ENCODE data around the gene HNF4A. TPM values are rescaled to one million over a fixed set of nuclear protein-coding genes. Genes with fewer than 3 reads are reported as not detected.

The HNF4A gene
- total and polyA plus RNA-seq, 2 of the 13 experiments (the other 11 are each of a cell fraction or from before 2014, with no cell fraction given): 80.9 to 169 TPM

GRCh38 chr20:44438782-44439181, 83.3 kb downstream of the HNF4A start (continued):
- peak; percentile 39; the same call in 1 of the 2 replicates for TF ChIP-seq ZBTB34 (CRISPR knock-in tag; IDR thresholded peaks at IDR 0.05)
- 0 out of 2 replicates have a peak, but pooled peaks have one; percentile 19 for TF ChIP-seq SP4 (CRISPR knock-in tag; IDR thresholded peaks at IDR 0.05)
- 0 out of 2 replicates have a peak, but pooled peaks have one; percentile 23 for TF ChIP-seq ZFX (CRISPR knock-in tag; IDR thresholded peaks at IDR 0.05; ENCODE audit: low read depth)
- TF ChIP-seq ZMYM2 (CRISPR knock-in tag; IDR thresholded peaks at IDR 0.05): 0 out of 2 replicates have a peak, but pooled peaks have one; percentile 44

- ChIA-PET POLR2A (interaction anchor here (1.0 to 1.4 kb wide), 3 partner anchors 20 to 46 kb away, joined by 3 to 4 read pairs (median 3); no protein-coding TSS in a partner anchor), CTCF (ENCODE audit: low intra/inter-chr PET ratio, low total read pairs) (no interaction called here)
- no TSS peak for BruUV-seq (replicated peaks)
- Histone ChIP-seq H2AFZ (ENCODE audit: low read length) (no peak overlapping the region), H3K79me2 (ENCODE audit: insufficient read depth, low read length) (no peaks in the 10 kb centered on the region), H3K9ac (ENCODE audit: insufficient read depth, low read depth, low read length) (no peak overlapping the region), H3K27ac (ENCODE audit: extremely low read length, insufficient read depth, low read length) (no peak overlapping the region), H3K4me1 (ENCODE audit: insufficient read depth, low read length) (peaks cover 74% of the 10 kb centered on the region), H3K4me3 (replicated peaks in 1 of 3; ENCODE audit: insufficient read depth in 1 of 3, low read depth in 2 of 3, low read length in 3 of 3) (no peak overlapping the region), H3K27me3 (ENCODE audit: control insufficient read depth in 1 of 2, insufficient read depth in 2 of 2, low read length in 2 of 2) (no peaks in the 10 kb centered on the region), H3K4me2 (ENCODE audit: low read depth, low read length) (no peak overlapping the region), H3K9me3 (ENCODE audit: low read length) (no peaks in the 10 kb centered on the region), H4K20me1 (ENCODE audit: insufficient read depth, low read length) (no peaks in the 10 kb centered on the region), H3K36me3 (replicated peaks in 1 of 2; ENCODE audit: control insufficient read depth in 1 of 2, insufficient read depth in 2 of 2, low read length in 2 of 2) (no peaks in the 10 kb centered on the region)
- WGBS (ENCODE audit: low lambda C conversion rate): 55% methylated on average over 2 of the region's 2 CpGs
- in situ Hi-C loops (cut with HindIII; ENCODE audit: extremely low pct_ligation_motif_present, low pct_unique_long_range_greater_than_20kb): no loop called here
- peak; percentile 86; the same call in 1 of the 2 replicates for TF ChIP-seq ZNF543 (CRISPR knock-in tag; IDR thresholded peaks at IDR 0.05)
- TF ChIP-seq ZNF350 (CRISPR knock-in tag; IDR thresholded peaks at IDR 0.05; ENCODE audit: borderline replicate concordance, low read depth): no peak
- no peak for TF ChIP-seq PLRG1 (conservative IDR thresholded peaks at IDR 0.05)
- TF ChIP-seq RAD21 (CRISPR knock-in tag; IDR thresholded peaks at IDR 0.05): no peak
- FAIRE-seq (no peak), DNase-seq (ENCODE audit: low spot score) (no peak), ATAC-seq (no peak)
- intact Hi-C loops (cut with micrococcal nuclease; ENCODE audit: unreplicated experiment): no loop called here
Observed at GRCh38 chr20:44439318-44439717, 83.8 kb downstream of the HNF4A start.
